ENCODE results near the gene IL20RA. TPM values are rescaled to one million over a fixed set of nuclear protein-coding genes. Genes with fewer than 3 reads are reported as not detected.
A peak's percentile ranks its signal among the peaks of the same experiment; 100 is the strongest.

The IL20RA gene
- total and polyA plus RNA-seq, 2 experiments from 2014 or later = 2.6 to 3.5 TPM

- no peak overlapping the region for H3K27ac ChIP-seq (ENCODE audit: low read depth)
- H3F3A ChIP-seq (replicated peaks; ENCODE audit: low read depth) = no peaks in the 10 kb centered on the region
- no peaks in the 10 kb centered on the region for H3K79me2 ChIP-seq (replicated peaks; ENCODE audit: insufficient read depth)
- peak; percentile 87 for ATAC-seq
- H3K9me2 ChIP-seq (ENCODE audit: insufficient read depth) = no peaks in the 10 kb centered on the region
- Mint-ChIP-seq H3K4me1 (peaks cover 3% of the 10 kb centered on the region; the same call in 2 of the 3 replicates), H3K4me3 (no peak overlapping the region), H3K27ac (no peak overlapping the region), H3K9me3 (no peaks in the 10 kb centered on the region), H3K36me3 (ENCODE audit: low read depth) (no peaks in the 10 kb centered on the region), H3K27me3 (ENCODE audit: insufficient read depth, low read depth, poor library complexity) (peaks cover 1% of the 10 kb centered on the region)
- no peaks in the 10 kb centered on the region for H3K27me3 ChIP-seq (ENCODE audit: insufficient read depth)
- H3K4me3 ChIP-seq = no peak overlapping the region
- no peak overlapping the region for H2AFZ ChIP-seq
- peak; percentile 23 for DNase-seq (ENCODE audit: low spot score)
- TF ChIP-seq EZH2 (IDR thresholded peaks at IDR 0.05; ENCODE audit: low read depth, unreplicated experiment) (no peak), EZH2phosphoT487 (IDR thresholded peaks at IDR 0.05; ENCODE audit: unreplicated experiment) (no peak), REST (IDR thresholded peaks at IDR 0.05; ENCODE audit: unreplicated experiment) (no peak), CREB1 (CRISPR knock-in tag; IDR thresholded peaks at IDR 0.05; ENCODE audit: low read depth) (no peak), CTCF (conservative IDR thresholded peaks at IDR 0.05; ENCODE audit: low read depth in 2 of 2) (no peak), STAT1 (IDR thresholded peaks at IDR 0.05; ENCODE audit: unreplicated experiment) (no peak)
- H3K36me3 ChIP-seq (ENCODE audit: insufficient read depth) = no peaks in the 10 kb centered on the region
- H4K20me1 ChIP-seq (replicated peaks; ENCODE audit: insufficient read depth) = no peaks in the 10 kb centered on the region
- H3K4me1 ChIP-seq (ENCODE audit: insufficient read depth) = peaks cover 4% of the 10 kb centered on the region
- H3K4me2 ChIP-seq = no peak overlapping the region
Measured at GRCh38 chr6:137089305-137089704, 44.5 kb upstream of the IL20RA start.

- Histone ChIP-seq H3K27me3 (ENCODE audit: insufficient read depth) (no peaks in the 10 kb centered on the region), H3K79me2 (replicated peaks; ENCODE audit: insufficient read depth) (no peaks in the 10 kb centered on the region), H3K4me2 (no peak overlapping the region), H2AFZ (peak overlapping the region; percentile 6; the same call in 1 of the 2 replicates), H3F3A (replicated peaks; ENCODE audit: low read depth) (no peaks in the 10 kb centered on the region), H3K9me2 (ENCODE audit: insufficient read depth) (no peaks in the 10 kb centered on the region), H3K4me3 (no peak overlapping the region), H3K4me1 (ENCODE audit: insufficient read depth) (peaks cover 4% of the 10 kb centered on the region), H3K27ac (ENCODE audit: low read depth) (no peak overlapping the region), H4K20me1 (replicated peaks; ENCODE audit: insufficient read depth) (no peaks in the 10 kb centered on the region), H3K36me3 (ENCODE audit: insufficient read depth) (no peaks in the 10 kb centered on the region)
- no peaks in the 10 kb centered on the region for H3K9me3 Mint-ChIP-seq
- H3K27me3 Mint-ChIP-seq (ENCODE audit: insufficient read depth, low read depth, poor library complexity) = no peaks in the 10 kb centered on the region
- H3K27ac Mint-ChIP-seq = no peak overlapping the region
- no peak overlapping the region for H3K4me3 Mint-ChIP-seq
- no peak for ATAC-seq
- no peaks in the 10 kb centered on the region for H3K36me3 Mint-ChIP-seq (ENCODE audit: low read depth)
- DNase-seq (ENCODE audit: low spot score) = no peak
- peaks cover 10% of the 10 kb centered on the region; the same call in 2 of the 3 replicates for H3K4me1 Mint-ChIP-seq
- TF ChIP-seq POLR2AphosphoS5 (IDR thresholded peaks at IDR 0.05; ENCODE audit: low read depth) = no peak
- no peak for TF ChIP-seq CTCF (conservative IDR thresholded peaks at IDR 0.05; ENCODE audit: low read depth in 2 of 2)
- no peak for TF ChIP-seq CREB1 (CRISPR knock-in tag; IDR thresholded peaks at IDR 0.05; ENCODE audit: low read depth)
Measured at GRCh38 chr6:137087902-137088301, 43.1 kb upstream of the IL20RA start.
